CD14-positive monocyte (primary cell): ENCODE data around the gene SH3RF1. TPM values are rescaled to one million over a fixed set of nuclear protein-coding genes. Genes with fewer than 3 reads are reported as not detected.
A peak's percentile ranks its signal among the peaks of the same experiment; 100 is the strongest.

ENCODE experiments used
- DNase-seq, 3 donors: peaks; one replicate each; pipeline ENCODE4 v3.0.0-alpha.2; 2011 to 2022
- H2AFZ ChIP-seq: 2 replicates; pipeline ENCODE4 v1.6.0; 2012; ENCODE audit warnings: mild to moderate bottlenecking, low read depth, low read length, inconsistent platforms; ENCODE audit not compliant: insufficient read depth, poor library complexity, severe bottlenecking
- H3K27ac ChIP-seq, 2 donors: 1 replicate in 1 of 2; 2 replicates in 1 of 2; pipeline ENCODE4 v1.5.1; 2012 to 2013; ENCODE audit warnings: low read length in 2 of 2, control low read depth in 1 of 2, inconsistent platforms in 1 of 2, low read depth in 1 of 2, mild to moderate bottlenecking in 1 of 2
- H3K27me3 ChIP-seq, 2 donors: one replicate each; pipeline versions ENCODE4 v1.6.0 to v1.6.1; 2011 to 2013; ENCODE audit warnings: low read length in 2 of 2; ENCODE audit not compliant: control insufficient read depth in 2 of 2, insufficient read depth in 2 of 2
- H3K36me3 ChIP-seq, 2 donors: replicated peaks in 1 of 2; 1 replicate in 1 of 2; 2 replicates in 1 of 2; pipeline versions ENCODE4 v1.5.1 to v1.6.1; 2012 to 2013; ENCODE audit warnings: low read length in 2 of 2, control low read depth in 1 of 2, inconsistent platforms in 1 of 2, mild to moderate bottlenecking in 1 of 2; ENCODE audit not compliant: insufficient read depth in 2 of 2, control insufficient read depth in 1 of 2
- H3K4me1 ChIP-seq, 2 donors: 1 replicate in 1 of 2; 2 replicates in 1 of 2; pipeline versions ENCODE4 v1.5.1 to v1.6.1; 2012 to 2013; ENCODE audit warnings: low read length in 2 of 2, control low read depth in 1 of 2, inconsistent platforms in 1 of 2, mild to moderate bottlenecking in 1 of 2, moderate library complexity in 1 of 2; ENCODE audit not compliant: insufficient read depth in 2 of 2, control insufficient read depth in 1 of 2
- H3K4me2 ChIP-seq: replicated peaks from 2 replicates; pipeline ENCODE3; 2012; ENCODE audit warnings: low read length, moderate library complexity, mild to moderate bottlenecking; ENCODE audit not compliant: poor library complexity, severe bottlenecking; ENCODE audit errors: extremely low read depth
- H3K4me3 ChIP-seq, 3 experiments: fragments of 200-600 bp in 1 of 3; sonication (generic) in 1 of 3; replicated peaks in 1 of 3; 1 replicate in 2 of 3; 2 replicates in 1 of 3; pipeline ENCODE4 v1.5.1; 2011 to 2013; ENCODE audit warnings: low read length in 3 of 3, mild to moderate bottlenecking in 3 of 3, control low read depth in 2 of 3, low read depth in 2 of 3, inconsistent platforms in 1 of 3, moderate library complexity in 1 of 3
- H3K79me2 ChIP-seq: 2 replicates; pipeline ENCODE4 v1.6.0; 2012; ENCODE audit warnings: mild to moderate bottlenecking, control low read depth, inconsistent platforms, low read length, moderate library complexity; ENCODE audit not compliant: insufficient read depth
- H3K9ac ChIP-seq: 2 replicates; pipeline ENCODE4 v1.6.0; 2017; ENCODE audit warnings: low read length, mild to moderate bottlenecking; ENCODE audit not compliant: insufficient read depth, poor library complexity, severe bottlenecking
- H3K9me3 ChIP-seq, 2 donors: replicated peaks in 1 of 2; 1 replicate in 1 of 2; 2 replicates in 1 of 2; pipeline versions ENCODE4 v1.5.1 to v1.6.1; 2012 to 2013; ENCODE audit warnings: low read length in 2 of 2, control low read depth in 1 of 2; ENCODE audit not compliant: control insufficient read depth in 1 of 2, insufficient read depth in 1 of 2
- H4K20me1 ChIP-seq: 2 replicates; pipeline ENCODE4 v1.6.0; 2012; ENCODE audit warnings: mild to moderate bottlenecking, low read length, control low read depth, moderate library complexity; ENCODE audit not compliant: insufficient read depth
- H3K27ac Mint-ChIP-seq, 7 donors: one replicate each; pipeline ENCODE4 v1.8.0; 2020; ENCODE audit warnings: mild to moderate bottlenecking in 7 of 7, mixed read lengths in 7 of 7, moderate library complexity in 6 of 7, inconsistent platforms in 2 of 7
- H3K27me3 Mint-ChIP-seq, 3 donors: one replicate each; pipeline ENCODE4 v1.8.0; 2021 to 2022; ENCODE audit warnings: low read depth in 3 of 3, mild to moderate bottlenecking in 3 of 3, mixed read lengths in 3 of 3, moderate library complexity in 3 of 3, inconsistent platforms in 1 of 3
- H3K36me3 Mint-ChIP-seq, 2 donors: one replicate each; pipeline ENCODE4 v1.8.0; 2020; ENCODE audit warnings: mixed read lengths in 2 of 2, inconsistent platforms in 1 of 2, mild to moderate bottlenecking in 1 of 2
- H3K4me1 Mint-ChIP-seq: one replicate; pipeline ENCODE4 v1.8.0; 2020; ENCODE audit warnings: mild to moderate bottlenecking, mixed read lengths
- H3K4me3 Mint-ChIP-seq, 2 donors: one replicate each; pipeline ENCODE4 v1.8.0; 2020; ENCODE audit warnings: mild to moderate bottlenecking in 2 of 2, mixed read lengths in 2 of 2, moderate library complexity in 1 of 2
- H3K9me3 Mint-ChIP-seq, 7 donors: one replicate each; pipeline ENCODE4 v1.8.0; 2020 to 2022; ENCODE audit warnings: mixed read lengths in 7 of 7, mild to moderate bottlenecking in 6 of 7, moderate library complexity in 6 of 7, inconsistent platforms in 2 of 7
- WGBS: methylation state at CpG from one replicate; pipeline ENCODE4 v1.1.5; 2013; ENCODE audit warnings: missing lambda C conversion rate; ENCODE audit not compliant: insufficient coverage; 5-methylcytosine and 5-hydroxymethylcytosine counted together
- intact Hi-C, 2 donors: fragments of 100-400 bp; cut with micrococcal nuclease; formaldehyde crosslinking; loops; one replicate each; pipeline versions ENCODE4 v1.15.0 to v1.15.1; 2023
- polyA plus RNA-seq, 3 donors: library from polyadenylated mRNA; depleted of rRNA in 1 of 3; unstranded in 2 of 3; stranded (reverse) in 1 of 3; fragments of 300-500 nt in 2 of 3; fragments of >200 nt in 1 of 3; fragmentation: Illumina TruSeq in 2 of 3; gene quantifications; 1 replicate in 2 of 3; 2 replicates in 1 of 3; pipeline ENCODE4 v1.2.3, GENCODE V29; 2012 to 2021
- TF ChIP-seq, protein P1 (sequence below): fragments of 200-600 bp; IDR thresholded peaks from one replicate; pipeline ENCODE4 v1.8.0; 2022; ENCODE audit warnings: antibody characterized with exemption, mild to moderate bottlenecking

SH3RF1 gene
- polyA plus RNA-seq, 3 donors, result 3.1 to 4.7 (median 4.4) TPM

DNA sequence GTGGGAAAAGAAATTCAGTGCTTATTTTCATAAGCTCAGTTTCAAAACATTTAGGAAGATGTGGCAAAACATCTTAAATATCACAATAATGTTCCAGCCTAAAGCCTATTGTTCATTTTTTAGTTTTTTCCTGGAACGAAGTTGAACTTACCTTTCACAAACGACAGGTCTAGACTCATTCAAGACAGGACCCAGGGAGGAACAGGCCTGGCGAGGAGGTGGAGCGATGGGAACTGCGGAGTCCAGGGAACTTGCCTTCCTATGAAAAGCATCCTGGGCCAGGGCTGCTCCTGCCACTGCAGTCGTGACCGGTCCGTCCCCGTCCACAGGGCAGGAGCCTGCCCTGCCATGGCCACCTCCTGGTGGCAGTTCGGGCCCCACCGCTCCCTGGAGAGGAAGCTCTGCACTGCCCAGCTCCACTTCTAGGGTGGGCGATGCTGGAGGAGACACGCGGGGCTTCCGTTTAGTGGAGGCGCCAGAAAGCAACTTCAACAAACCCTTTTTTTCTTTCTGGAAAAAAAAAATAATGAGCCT lies 164.0 kb downstream of the SH3RF1 start:
- Mint-ChIP-seq H3K27me3 (no peaks in the 10 kb centered on the region), H3K27ac (no peak overlapping the region), H3K4me1 (peaks cover 8% of the 10 kb centered on the region), H3K4me3 (no peak overlapping the region), H3K9me3 (no peaks in the 10 kb centered on the region), H3K36me3 (peaks cover 42 to 53% of the 10 kb centered on the region in 2 donors)
- DNase-seq, result no peak
- H2AFZ ChIP-seq, result no peak overlapping the region
- H3K36me3 ChIP-seq, result peaks cover 30 to 69% of the 10 kb centered on the region in 2 donors
- H3K4me1 ChIP-seq, result no peaks in the 10 kb centered on the region
- H3K4me3 ChIP-seq, result no peak overlapping the region
- TF ChIP-seq, protein P1, sequence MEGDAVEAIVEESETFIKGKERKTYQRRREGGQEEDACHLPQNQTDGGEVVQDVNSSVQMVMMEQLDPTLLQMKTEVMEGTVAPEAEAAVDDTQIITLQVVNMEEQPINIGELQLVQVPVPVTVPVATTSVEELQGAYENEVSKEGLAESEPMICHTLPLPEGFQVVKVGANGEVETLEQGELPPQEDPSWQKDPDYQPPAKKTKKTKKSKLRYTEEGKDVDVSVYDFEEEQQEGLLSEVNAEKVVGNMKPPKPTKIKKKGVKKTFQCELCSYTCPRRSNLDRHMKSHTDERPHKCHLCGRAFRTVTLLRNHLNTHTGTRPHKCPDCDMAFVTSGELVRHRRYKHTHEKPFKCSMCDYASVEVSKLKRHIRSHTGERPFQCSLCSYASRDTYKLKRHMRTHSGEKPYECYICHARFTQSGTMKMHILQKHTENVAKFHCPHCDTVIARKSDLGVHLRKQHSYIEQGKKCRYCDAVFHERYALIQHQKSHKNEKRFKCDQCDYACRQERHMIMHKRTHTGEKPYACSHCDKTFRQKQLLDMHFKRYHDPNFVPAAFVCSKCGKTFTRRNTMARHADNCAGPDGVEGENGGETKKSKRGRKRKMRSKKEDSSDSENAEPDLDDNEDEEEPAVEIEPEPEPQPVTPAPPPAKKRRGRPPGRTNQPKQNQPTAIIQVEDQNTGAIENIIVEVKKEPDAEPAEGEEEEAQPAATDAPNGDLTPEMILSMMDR, result no peak
- no peaks in the 10 kb centered on the region for H4K20me1 ChIP-seq
- H3K4me2 ChIP-seq, result no peak overlapping the region
- no peaks in the 10 kb centered on the region for H3K9me3 ChIP-seq
- no peak overlapping the region for H3K27ac ChIP-seq
- H3K9ac ChIP-seq, result no peak overlapping the region
- 98% methylated on average over 11 of the region's 16 CpGs for WGBS
- intact Hi-C loops, result no loop called here
- H3K79me2 ChIP-seq, result no peaks in the 10 kb centered on the region
- no peaks in the 10 kb centered on the region for H3K27me3 ChIP-seq

DNA sequence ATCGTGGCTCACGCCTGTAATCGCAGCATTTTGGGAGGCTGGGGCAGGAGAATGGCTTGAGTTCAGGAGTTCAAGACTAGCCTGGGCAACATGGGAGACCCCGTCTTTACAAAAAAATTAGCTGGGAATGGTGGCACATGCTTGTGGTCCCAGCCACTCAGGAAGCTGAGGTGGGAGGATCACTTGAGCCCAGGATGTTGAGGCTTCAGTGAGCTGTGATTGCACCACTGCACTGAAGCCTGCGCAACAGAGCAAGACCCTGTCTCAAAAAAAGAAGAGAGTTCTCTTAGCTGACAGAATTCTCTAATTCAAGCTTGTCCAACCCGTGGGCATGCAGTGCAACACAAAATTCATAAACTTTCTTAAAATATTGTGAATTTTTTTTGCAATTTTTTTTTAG lies 165.1 kb downstream of the SH3RF1 start:
- Histone ChIP-seq H3K36me3 (peaks cover 27 to 59% of the 10 kb centered on the region in 2 donors), H3K4me3 (no peak overlapping the region), H3K9me3 (no peaks in the 10 kb centered on the region), H3K27me3 (no peaks in the 10 kb centered on the region), H4K20me1 (no peaks in the 10 kb centered on the region), H2AFZ (no peak overlapping the region), H3K27ac (no peak overlapping the region), H3K4me2 (no peak overlapping the region), H3K4me1 (no peaks in the 10 kb centered on the region), H3K9ac (no peak overlapping the region), H3K79me2 (no peaks in the 10 kb centered on the region)
- no peaks in the 10 kb centered on the region for H3K9me3 Mint-ChIP-seq
- H3K27me3 Mint-ChIP-seq, result no peaks in the 10 kb centered on the region
- H3K4me1 Mint-ChIP-seq, result peaks cover 9% of the 10 kb centered on the region
- no peak overlapping the region for H3K4me3 Mint-ChIP-seq
- intact Hi-C loops, result no loop called here
- DNase-seq, result no peak
- TF ChIP-seq, protein P1, result no peak
- 69% methylated on average over 2 of the region's 6 CpGs for WGBS
- H3K27ac Mint-ChIP-seq, result peak overlapping the region in 2 of 7 donors; percentile 34 to 50
- peaks cover 41 to 58% of the 10 kb centered on the region in 2 donors for H3K36me3 Mint-ChIP-seq
